WTC11 (cell line): ENCODE measurements around the gene ATL2. TPM values are rescaled to one million over a fixed set of nuclear protein-coding genes. Genes with fewer than 3 reads are reported as not detected.

Source experiments
- ATAC-seq: fragments of 200-7000 bp; cut with Tn5 transposase; 2 replicates; pipeline ENCODE4 v1.10.0; 2021; ENCODE audit warnings: mild to moderate bottlenecking, moderate library complexity
- CTCF ChIA-PET: fragments of 300-600 bp; sonication (Branson Sonifier 250); formaldehyde crosslinking; loops from one replicate; lab custom pipeline; 2021; ENCODE audit warnings: antibody characterized with exemption; lab: Charles Lee
- POLR2A ChIA-PET: fragments of 350-600 bp; sonication (Branson Sonifier 250); formaldehyde crosslinking; loops from one replicate; lab custom pipeline; 2021; ENCODE audit warnings: antibody characterized with exemption; lab: Charles Lee
- DNase-seq: peaks from one replicate; pipeline ENCODE4 v3.0.0; 2021; ENCODE audit warnings: low spot score
- H3K27ac Mint-ChIP-seq: 2 replicates; pipeline ENCODE4 v1.8.0; 2021; ENCODE audit warnings: mixed read lengths
- H3K27me3 Mint-ChIP-seq: 2 replicates; pipeline ENCODE4 v1.8.0; 2021; ENCODE audit warnings: low read depth, mild to moderate bottlenecking, moderate library complexity, mixed read lengths
- H3K36me3 Mint-ChIP-seq: 2 replicates; pipeline ENCODE4 v1.8.0; 2021; ENCODE audit warnings: mixed read lengths
- H3K4me1 Mint-ChIP-seq: 2 replicates; pipeline ENCODE4 v1.8.0; 2022; ENCODE audit warnings: mixed read lengths
- H3K4me3 Mint-ChIP-seq: 2 replicates; pipeline ENCODE4 v1.8.0; 2021; ENCODE audit warnings: mild to moderate bottlenecking, moderate library complexity, mixed read lengths
- H3K9me3 Mint-ChIP-seq: 2 replicates; pipeline ENCODE4 v1.8.0; 2021; ENCODE audit warnings: mixed read lengths
- CREB1 ChIP-seq: sonication (generic); formaldehyde crosslinking; IDR thresholded peaks from 2 replicates; pipeline ENCODE4 v1.8.0; 2023; ENCODE audit warnings: mild to moderate bottlenecking, missing genetic modification reagents
- ESRRA ChIP-seq: sonication (generic); formaldehyde crosslinking; IDR thresholded peaks from 2 replicates; pipeline ENCODE4 v1.8.1; 2022; ENCODE audit warnings: mild to moderate bottlenecking, missing genetic modification reagents, borderline replicate concordance
- GTF2I ChIP-seq: fragments of 250-450 bp; sonication (Bioruptor Pico); conservative IDR thresholded peaks from 2 replicates; pipeline ENCODE4 v1.4.0; 2021; ENCODE audit warnings: mild to moderate bottlenecking
- HMGA2 ChIP-seq: fragments of 250-450 bp; sonication (Bioruptor Pico); IDR thresholded peaks from 2 replicates; pipeline ENCODE4 v1.4.0; 2021; ENCODE audit warnings: mild to moderate bottlenecking, moderate library complexity
- MXD4 ChIP-seq: fragments of 250-450 bp; sonication (Bioruptor Pico); IDR thresholded peaks from 2 replicates; pipeline ENCODE4 v1.8.0; 2021; ENCODE audit warnings: mild to moderate bottlenecking, moderate library complexity, borderline replicate concordance
- SMAD3 ChIP-seq: sonication (generic); formaldehyde crosslinking; IDR thresholded peaks from 2 replicates; pipeline ENCODE4 v1.8.0; 2022; ENCODE audit warnings: missing genetic modification reagents, mild to moderate bottlenecking, borderline replicate concordance
- SOX15 ChIP-seq: fragments of 250-450 bp; sonication (Bioruptor Pico); IDR thresholded peaks from 2 replicates; pipeline ENCODE4 v1.9.0; 2021; ENCODE audit warnings: mild to moderate bottlenecking
- TEAD4 ChIP-seq: sonication (generic); formaldehyde crosslinking; IDR thresholded peaks from 2 replicates; pipeline ENCODE4 v1.8.0; 2022; ENCODE audit warnings: mild to moderate bottlenecking, missing genetic modification reagents
- ZNF121 ChIP-seq: sonication (generic); formaldehyde crosslinking; IDR thresholded peaks from 2 replicates; pipeline ENCODE4 v1.8.0; 2023; ENCODE audit warnings: missing genetic modification reagents
- ZNF317 ChIP-seq: sonication (generic); formaldehyde crosslinking; IDR thresholded peaks from 2 replicates; pipeline ENCODE4 v1.8.1; 2023; ENCODE audit warnings: low read depth, mild to moderate bottlenecking, moderate library complexity, missing genetic modification reagents, borderline replicate concordance
- total RNA-seq: library from RNA; stranded (reverse); gene quantifications from 3 replicates; pipeline ENCODE4 v1.2.3, GENCODE V29; 2021
- TF ChIP-seq, protein P1 (sequence below): fragments of 250-450 bp; sonication (Bioruptor Pico); IDR thresholded peaks from 2 replicates; pipeline ENCODE4 v1.8.0; 2021; ENCODE audit warnings: mild to moderate bottlenecking
- TF ChIP-seq, protein P2 (sequence below): sonication (generic); formaldehyde crosslinking; IDR thresholded peaks from 2 replicates; pipeline ENCODE4 v1.8.1; 2023; ENCODE audit warnings: mild to moderate bottlenecking, missing genetic modification reagents, borderline replicate concordance
- TF ChIP-seq, protein P3 (sequence below): sonication (generic); formaldehyde crosslinking; IDR thresholded peaks from 2 replicates; pipeline ENCODE4 v1.8.0; 2023; ENCODE audit warnings: missing genetic modification reagents, mild to moderate bottlenecking, borderline replicate concordance
- TF ChIP-seq, protein P4 (sequence below): sonication (generic); formaldehyde crosslinking; IDR thresholded peaks from 2 replicates; pipeline ENCODE4 v1.8.0; 2022; ENCODE audit warnings: mild to moderate bottlenecking, missing genetic modification reagents

The ATL2 gene
- total RNA-seq, 1 experiment from 2014 or later = 90.5 TPM

DNA sequence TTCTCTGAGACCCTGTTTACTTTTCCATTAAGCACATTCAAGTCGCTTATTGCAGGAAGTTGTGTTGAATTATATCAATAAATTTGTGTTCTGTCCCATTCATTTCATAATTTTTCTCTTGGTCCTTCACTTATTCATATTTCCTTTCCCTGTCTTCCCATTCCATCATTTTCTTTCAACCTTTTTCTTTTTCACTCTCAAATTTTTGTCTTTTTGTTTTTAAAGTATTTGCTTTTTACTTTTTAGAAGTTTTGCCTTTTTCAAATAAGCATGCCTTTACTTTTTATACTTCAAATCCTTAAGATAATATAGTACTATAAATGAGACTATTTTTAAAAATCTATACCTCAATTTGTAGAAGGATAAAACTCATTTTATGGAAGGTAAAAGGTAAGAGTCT lies 120.5 kb downstream of the ATL2 start:
- Mint-ChIP-seq H3K27ac (no peak overlapping the region), H3K4me3 (no peak overlapping the region), H3K4me1 (peaks cover 5% of the 10 kb centered on the region; the same call in 1 of the 2 replicates), H3K27me3 (no peaks in the 10 kb centered on the region), H3K9me3 (no peaks in the 10 kb centered on the region), H3K36me3 (no peaks in the 10 kb centered on the region)
- ATAC-seq (no peak), DNase-seq (no peak)
- POLR2A ChIA-PET = no interaction called here
- CTCF ChIA-PET = interaction anchor here (1.1 kb wide), 1 partner anchor 251 kb away, joined by 5 read pairs; no protein-coding TSS in a partner anchor
- TF ChIP-seq ZNF121 (CRISPR knock-in tag) (no peak), HMGA2 (CRISPR knock-in tag) (no peak), GTF2I (CRISPR knock-in tag) (no peak), SOX15 (no peak), TEAD4 (no peak), MXD4 (CRISPR knock-in tag) (no peak), CREB1 (no peak)
- TF ChIP-seq, protein P1, sequence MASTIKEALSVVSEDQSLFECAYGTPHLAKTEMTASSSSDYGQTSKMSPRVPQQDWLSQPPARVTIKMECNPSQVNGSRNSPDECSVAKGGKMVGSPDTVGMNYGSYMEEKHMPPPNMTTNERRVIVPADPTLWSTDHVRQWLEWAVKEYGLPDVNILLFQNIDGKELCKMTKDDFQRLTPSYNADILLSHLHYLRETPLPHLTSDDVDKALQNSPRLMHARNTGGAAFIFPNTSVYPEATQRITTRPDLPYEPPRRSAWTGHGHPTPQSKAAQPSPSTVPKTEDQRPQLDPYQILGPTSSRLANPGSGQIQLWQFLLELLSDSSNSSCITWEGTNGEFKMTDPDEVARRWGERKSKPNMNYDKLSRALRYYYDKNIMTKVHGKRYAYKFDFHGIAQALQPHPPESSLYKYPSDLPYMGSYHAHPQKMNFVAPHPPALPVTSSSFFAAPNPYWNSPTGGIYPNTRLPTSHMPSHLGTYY (CRISPR knock-in tag) = no peak
- TF ChIP-seq, protein P2, sequence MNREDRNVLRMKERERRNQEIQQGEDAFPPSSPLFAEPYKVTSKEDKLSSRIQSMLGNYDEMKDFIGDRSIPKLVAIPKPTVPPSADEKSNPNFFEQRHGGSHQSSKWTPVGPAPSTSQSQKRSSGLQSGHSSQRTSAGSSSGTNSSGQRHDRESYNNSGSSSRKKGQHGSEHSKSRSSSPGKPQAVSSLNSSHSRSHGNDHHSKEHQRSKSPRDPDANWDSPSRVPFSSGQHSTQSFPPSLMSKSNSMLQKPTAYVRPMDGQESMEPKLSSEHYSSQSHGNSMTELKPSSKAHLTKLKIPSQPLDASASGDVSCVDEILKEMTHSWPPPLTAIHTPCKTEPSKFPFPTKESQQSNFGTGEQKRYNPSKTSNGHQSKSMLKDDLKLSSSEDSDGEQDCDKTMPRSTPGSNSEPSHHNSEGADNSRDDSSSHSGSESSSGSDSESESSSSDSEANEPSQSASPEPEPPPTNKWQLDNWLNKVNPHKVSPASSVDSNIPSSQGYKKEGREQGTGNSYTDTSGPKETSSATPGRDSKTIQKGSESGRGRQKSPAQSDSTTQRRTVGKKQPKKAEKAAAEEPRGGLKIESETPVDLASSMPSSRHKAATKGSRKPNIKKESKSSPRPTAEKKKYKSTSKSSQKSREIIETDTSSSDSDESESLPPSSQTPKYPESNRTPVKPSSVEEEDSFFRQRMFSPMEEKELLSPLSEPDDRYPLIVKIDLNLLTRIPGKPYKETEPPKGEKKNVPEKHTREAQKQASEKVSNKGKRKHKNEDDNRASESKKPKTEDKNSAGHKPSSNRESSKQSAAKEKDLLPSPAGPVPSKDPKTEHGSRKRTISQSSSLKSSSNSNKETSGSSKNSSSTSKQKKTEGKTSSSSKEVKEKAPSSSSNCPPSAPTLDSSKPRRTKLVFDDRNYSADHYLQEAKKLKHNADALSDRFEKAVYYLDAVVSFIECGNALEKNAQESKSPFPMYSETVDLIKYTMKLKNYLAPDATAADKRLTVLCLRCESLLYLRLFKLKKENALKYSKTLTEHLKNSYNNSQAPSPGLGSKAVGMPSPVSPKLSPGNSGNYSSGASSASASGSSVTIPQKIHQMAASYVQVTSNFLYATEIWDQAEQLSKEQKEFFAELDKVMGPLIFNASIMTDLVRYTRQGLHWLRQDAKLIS (CRISPR knock-in tag) = no peak
- TF ChIP-seq, protein P3, sequence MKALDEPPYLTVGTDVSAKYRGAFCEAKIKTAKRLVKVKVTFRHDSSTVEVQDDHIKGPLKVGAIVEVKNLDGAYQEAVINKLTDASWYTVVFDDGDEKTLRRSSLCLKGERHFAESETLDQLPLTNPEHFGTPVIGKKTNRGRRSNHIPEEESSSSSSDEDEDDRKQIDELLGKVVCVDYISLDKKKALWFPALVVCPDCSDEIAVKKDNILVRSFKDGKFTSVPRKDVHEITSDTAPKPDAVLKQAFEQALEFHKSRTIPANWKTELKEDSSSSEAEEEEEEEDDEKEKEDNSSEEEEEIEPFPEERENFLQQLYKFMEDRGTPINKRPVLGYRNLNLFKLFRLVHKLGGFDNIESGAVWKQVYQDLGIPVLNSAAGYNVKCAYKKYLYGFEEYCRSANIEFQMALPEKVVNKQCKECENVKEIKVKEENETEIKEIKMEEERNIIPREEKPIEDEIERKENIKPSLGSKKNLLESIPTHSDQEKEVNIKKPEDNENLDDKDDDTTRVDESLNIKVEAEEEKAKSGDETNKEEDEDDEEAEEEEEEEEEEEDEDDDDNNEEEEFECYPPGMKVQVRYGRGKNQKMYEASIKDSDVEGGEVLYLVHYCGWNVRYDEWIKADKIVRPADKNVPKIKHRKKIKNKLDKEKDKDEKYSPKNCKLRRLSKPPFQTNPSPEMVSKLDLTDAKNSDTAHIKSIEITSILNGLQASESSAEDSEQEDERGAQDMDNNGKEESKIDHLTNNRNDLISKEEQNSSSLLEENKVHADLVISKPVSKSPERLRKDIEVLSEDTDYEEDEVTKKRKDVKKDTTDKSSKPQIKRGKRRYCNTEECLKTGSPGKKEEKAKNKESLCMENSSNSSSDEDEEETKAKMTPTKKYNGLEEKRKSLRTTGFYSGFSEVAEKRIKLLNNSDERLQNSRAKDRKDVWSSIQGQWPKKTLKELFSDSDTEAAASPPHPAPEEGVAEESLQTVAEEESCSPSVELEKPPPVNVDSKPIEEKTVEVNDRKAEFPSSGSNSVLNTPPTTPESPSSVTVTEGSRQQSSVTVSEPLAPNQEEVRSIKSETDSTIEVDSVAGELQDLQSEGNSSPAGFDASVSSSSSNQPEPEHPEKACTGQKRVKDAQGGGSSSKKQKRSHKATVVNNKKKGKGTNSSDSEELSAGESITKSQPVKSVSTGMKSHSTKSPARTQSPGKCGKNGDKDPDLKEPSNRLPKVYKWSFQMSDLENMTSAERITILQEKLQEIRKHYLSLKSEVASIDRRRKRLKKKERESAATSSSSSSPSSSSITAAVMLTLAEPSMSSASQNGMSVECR (CRISPR knock-in tag) = no peak
- TF ChIP-seq, protein P4, sequence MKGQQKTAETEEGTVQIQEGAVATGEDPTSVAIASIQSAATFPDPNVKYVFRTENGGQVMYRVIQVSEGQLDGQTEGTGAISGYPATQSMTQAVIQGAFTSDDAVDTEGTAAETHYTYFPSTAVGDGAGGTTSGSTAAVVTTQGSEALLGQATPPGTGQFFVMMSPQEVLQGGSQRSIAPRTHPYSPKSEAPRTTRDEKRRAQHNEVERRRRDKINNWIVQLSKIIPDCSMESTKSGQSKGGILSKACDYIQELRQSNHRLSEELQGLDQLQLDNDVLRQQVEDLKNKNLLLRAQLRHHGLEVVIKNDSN (CRISPR knock-in tag) = no peak

DNA sequence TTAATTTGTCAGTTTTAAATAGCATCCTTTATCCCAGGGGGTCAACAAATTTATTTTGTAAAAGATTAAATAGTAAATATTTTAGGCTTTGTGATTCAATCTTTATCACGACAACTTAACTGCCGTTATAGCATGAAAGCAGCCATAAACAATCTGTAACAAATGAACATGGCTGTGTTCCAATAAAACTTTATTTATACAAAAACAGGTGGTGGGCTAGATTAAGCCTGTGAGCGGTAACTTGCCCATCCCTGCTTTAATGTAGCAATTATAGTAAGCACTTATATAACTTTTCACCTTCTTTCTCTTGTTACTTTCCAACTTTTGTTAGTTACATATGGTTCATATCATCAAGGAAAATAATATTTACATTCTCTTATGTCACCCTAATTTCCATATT lies 121.9 kb downstream of the ATL2 start:
- no peaks in the 10 kb centered on the region for H3K9me3 Mint-ChIP-seq
- no peaks in the 10 kb centered on the region for H3K36me3 Mint-ChIP-seq
- peaks cover 5% of the 10 kb centered on the region; the same call in 1 of the 2 replicates for H3K4me1 Mint-ChIP-seq
- H3K27me3 Mint-ChIP-seq = no peaks in the 10 kb centered on the region; the same call in 1 of the 2 replicates
- POLR2A ChIA-PET = no interaction called here
- TF ChIP-seq ESRRA (CRISPR knock-in tag) = no peak
- no peak overlapping the region for H3K27ac Mint-ChIP-seq
- ATAC-seq (no peak), DNase-seq (no peak)
- CTCF ChIA-PET = no interaction called here
- no peak overlapping the region for H3K4me3 Mint-ChIP-seq

DNA sequence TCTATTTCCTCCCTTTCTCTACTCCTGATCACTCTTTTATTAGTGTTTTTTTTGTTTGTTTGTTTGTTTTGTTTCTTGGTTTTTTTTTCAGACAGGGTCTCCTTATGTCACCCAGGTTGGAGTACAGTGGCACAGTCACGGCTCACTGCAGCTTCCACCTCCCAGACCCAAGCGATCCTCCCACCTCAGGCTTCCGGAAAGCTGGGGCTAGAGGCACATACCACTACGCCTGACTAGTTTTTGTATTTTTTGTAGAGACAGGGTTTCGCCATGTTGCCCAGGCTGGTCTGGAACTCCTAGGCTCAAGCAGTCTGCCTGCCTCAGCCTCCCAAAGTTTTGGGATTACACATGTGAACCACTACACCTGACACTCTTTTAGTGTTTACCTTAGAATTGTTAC lies 122.3 kb downstream of the ATL2 start:
- Mint-ChIP-seq H3K4me1 (peaks cover 5% of the 10 kb centered on the region; the same call in 1 of the 2 replicates), H3K9me3 (no peaks in the 10 kb centered on the region), H3K4me3 (no peak overlapping the region), H3K27me3 (no peaks in the 10 kb centered on the region; the same call in 1 of the 2 replicates), H3K27ac (no peak overlapping the region), H3K36me3 (no peaks in the 10 kb centered on the region)
- ChIA-PET CTCF (no interaction called here), POLR2A (no interaction called here)
- DNase-seq (no peak), ATAC-seq (no peak)
- no peak for TF ChIP-seq TEAD4
- TF ChIP-seq ZNF317 (CRISPR knock-in tag) = no peak
- TF ChIP-seq SMAD3 (CRISPR knock-in tag) = no peak
- TF ChIP-seq, protein P2 (CRISPR knock-in tag) = no peak
- no peak for TF ChIP-seq CREB1
